PC-9 (cell line): Measurements from ENCODE around the gene ART1. TPM values are rescaled to one million over a fixed set of nuclear protein-coding genes. Genes with fewer than 3 reads are reported as not detected.

Experiments used
- BruUV-seq: library from RNA; stranded (reverse); fragments of 400-500 nt; replicated peaks from 2 replicates; lab custom pipeline; 2021; lab: Mats Ljungman, UMichigan
- CTCF ChIA-PET: fragments of 300-600 bp; sonication (Branson Sonifier 250); formaldehyde crosslinking; loops from one replicate; lab custom pipeline; 2022; ENCODE audit warnings: antibody characterized with exemption; lab: Charles Lee
- POLR2A ChIA-PET: fragments of 300-600 bp; sonication (Branson Sonifier 250); formaldehyde crosslinking; loops from one replicate; lab custom pipeline; 2022; ENCODE audit warnings: antibody characterized with exemption; ENCODE audit not compliant: unreplicated experiment; lab: Charles Lee
- DNase-seq, 2 experiments: peaks; one replicate each; pipeline versions ENCODE4 v3.0.0 to v3.0.0-alpha.2; 2015 to 2022; ENCODE audit warnings: mixed read lengths in 1 of 2
- H2AFZ ChIP-seq: fragments of 200-600 bp; sonication (generic); 2 replicates; pipeline ENCODE4 v1.8.1; 2017; ENCODE audit warnings: antibody characterized with exemption
- H3F3A ChIP-seq: fragments of 200-600 bp; sonication (generic); 2 replicates; pipeline ENCODE4 v1.8.1; 2017; ENCODE audit warnings: antibody characterized with exemption, mild to moderate bottlenecking, low read depth; ENCODE audit not compliant: insufficient read depth
- H3K27ac ChIP-seq: fragments of 200-600 bp; sonication (generic); 2 replicates; pipeline ENCODE4 v1.6.1; 2016; ENCODE audit warnings: mixed run types
- H3K27me3 ChIP-seq: fragments of 200-600 bp; sonication (generic); 2 replicates; pipeline ENCODE4 v1.6.1; 2016; ENCODE audit warnings: low read depth, mixed run types; ENCODE audit not compliant: insufficient read depth
- H3K36me3 ChIP-seq: fragments of 200-600 bp; sonication (generic); 2 replicates; pipeline ENCODE4 v1.6.1; 2016; ENCODE audit warnings: low read depth, mixed run types
- H3K4me1 ChIP-seq: fragments of 200-600 bp; sonication (generic); replicated peaks from 2 replicates; pipeline ENCODE4 v1.6.1; 2016; ENCODE audit warnings: mixed run types; ENCODE audit not compliant: insufficient read depth
- H3K4me2 ChIP-seq: fragments of 200-600 bp; sonication (generic); 2 replicates; pipeline ENCODE4 v1.6.1; 2017; ENCODE audit warnings: mixed run types
- H3K4me3 ChIP-seq: fragments of 200-600 bp; sonication (generic); 2 replicates; pipeline ENCODE4 v1.6.1; 2016; ENCODE audit warnings: mixed run types
- H3K79me2 ChIP-seq: fragments of 200-600 bp; sonication (generic); 2 replicates; pipeline ENCODE4 v1.6.1; 2017; ENCODE audit warnings: low read depth, mixed run types
- H3K9me2 ChIP-seq: fragments of 200-600 bp; sonication (generic); 2 replicates; pipeline ENCODE4 v1.8.1; 2017; ENCODE audit warnings: mild to moderate bottlenecking; ENCODE audit not compliant: insufficient read depth
- H3K9me3 ChIP-seq: fragments of 200-600 bp; sonication (generic); 2 replicates; pipeline ENCODE4 v1.8.1; 2016; ENCODE audit warnings: low read depth; ENCODE audit not compliant: insufficient read depth
- H4K20me1 ChIP-seq: fragments of 200-600 bp; sonication (generic); 2 replicates; pipeline ENCODE4 v1.8.1; 2017; ENCODE audit not compliant: insufficient read depth
- EZH2 ChIP-seq: fragments of 200-600 bp; sonication (generic); IDR thresholded peaks from 2 replicates; pipeline ENCODE4 v1.8.0; 2017; ENCODE audit warnings: antibody characterized with exemption, low read depth
- intact Hi-C: fragments of 100-400 bp; cut with micrococcal nuclease; formaldehyde crosslinking; loops from one replicate; pipeline ENCODE4 v1.10.0; 2022; ENCODE audit not compliant: unreplicated experiment
- total RNA-seq: library from RNA; stranded (reverse); gene quantifications from 2 replicates; pipeline ENCODE4 v1.2.3, GENCODE V29; 2021
- TF ChIP-seq, protein P1 (sequence below): fragments of 200-600 bp; sonication (generic); conservative IDR thresholded peaks from 2 replicates; pipeline ENCODE4 v1.6.1; 2017; ENCODE audit warnings: mixed run types, antibody characterized with exemption, mild to moderate bottlenecking, moderate library complexity

The ART1 gene
- total RNA-seq, 1 experiment from 2014 or later: not detected

DNA sequence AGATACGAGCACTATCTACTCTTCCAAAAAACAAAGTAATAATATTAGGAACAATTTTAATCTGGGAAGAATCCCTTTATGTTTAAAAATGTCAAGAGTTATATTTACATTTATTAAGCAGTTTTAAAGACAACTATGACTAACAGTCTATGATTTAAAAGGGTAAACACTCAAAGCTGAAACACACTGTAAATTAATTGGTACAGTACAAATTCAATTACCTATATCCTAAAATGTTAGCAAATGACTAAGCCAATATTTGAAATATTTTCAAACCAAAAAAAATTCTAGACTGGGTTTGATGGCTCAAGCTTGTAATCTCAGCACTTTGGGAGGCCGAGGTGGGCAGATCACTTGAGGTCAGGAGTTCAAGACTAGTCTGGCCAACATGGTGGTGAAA lies 62.2 kb downstream of the ART1 start:
- CTCF ChIA-PET: no interaction called here
- Histone ChIP-seq H3K36me3 (peaks cover 15% of the 10 kb centered on the region), H3K27ac (no peak overlapping the region), H4K20me1 (no peaks in the 10 kb centered on the region; the same call in 1 of the 2 replicates), H3K4me2 (no peak overlapping the region), H3K4me3 (no peak overlapping the region), H3K9me2 (no peaks in the 10 kb centered on the region), H2AFZ (no peak overlapping the region), H3K27me3 (no peaks in the 10 kb centered on the region), H3K4me1 (no peaks in the 10 kb centered on the region), H3K9me3 (no peaks in the 10 kb centered on the region), H3F3A (0 out of 2 replicates have a peak, but pooled peaks cover 3% of the 10 kb centered on the region), H3K79me2 (no peaks in the 10 kb centered on the region)
- no peak for TF ChIP-seq EZH2
- TF ChIP-seq, protein P1, sequence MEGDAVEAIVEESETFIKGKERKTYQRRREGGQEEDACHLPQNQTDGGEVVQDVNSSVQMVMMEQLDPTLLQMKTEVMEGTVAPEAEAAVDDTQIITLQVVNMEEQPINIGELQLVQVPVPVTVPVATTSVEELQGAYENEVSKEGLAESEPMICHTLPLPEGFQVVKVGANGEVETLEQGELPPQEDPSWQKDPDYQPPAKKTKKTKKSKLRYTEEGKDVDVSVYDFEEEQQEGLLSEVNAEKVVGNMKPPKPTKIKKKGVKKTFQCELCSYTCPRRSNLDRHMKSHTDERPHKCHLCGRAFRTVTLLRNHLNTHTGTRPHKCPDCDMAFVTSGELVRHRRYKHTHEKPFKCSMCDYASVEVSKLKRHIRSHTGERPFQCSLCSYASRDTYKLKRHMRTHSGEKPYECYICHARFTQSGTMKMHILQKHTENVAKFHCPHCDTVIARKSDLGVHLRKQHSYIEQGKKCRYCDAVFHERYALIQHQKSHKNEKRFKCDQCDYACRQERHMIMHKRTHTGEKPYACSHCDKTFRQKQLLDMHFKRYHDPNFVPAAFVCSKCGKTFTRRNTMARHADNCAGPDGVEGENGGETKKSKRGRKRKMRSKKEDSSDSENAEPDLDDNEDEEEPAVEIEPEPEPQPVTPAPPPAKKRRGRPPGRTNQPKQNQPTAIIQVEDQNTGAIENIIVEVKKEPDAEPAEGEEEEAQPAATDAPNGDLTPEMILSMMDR: no peak
- POLR2A ChIA-PET: no interaction called here
- intact Hi-C loops: no loop called here
- no TSS peak for BruUV-seq
- no peak for DNase-seq

DNA sequence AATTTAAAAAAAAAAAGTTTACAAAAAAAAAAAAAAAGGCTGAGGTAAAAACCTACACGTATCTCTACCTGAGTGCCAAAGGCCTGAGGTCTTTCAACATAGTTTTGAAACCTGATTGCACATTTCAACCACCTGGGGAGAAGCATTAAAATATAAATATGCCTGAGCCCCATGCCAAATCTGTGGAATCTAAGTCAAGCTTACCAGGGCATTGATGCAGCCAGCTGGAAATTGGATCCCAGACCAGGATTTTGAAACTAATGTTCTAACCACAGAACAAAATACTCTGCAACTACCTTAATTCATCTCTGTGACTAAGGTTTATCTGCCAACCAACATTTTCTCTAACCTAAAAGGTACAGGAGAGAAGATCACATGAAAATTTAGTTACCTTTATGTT lies 65.0 kb downstream of the ART1 start:
- intact Hi-C loops: no loop called here
- Histone ChIP-seq H3K4me2 (no peak overlapping the region), H3K4me3 (no peak overlapping the region), H3K27me3 (no peaks in the 10 kb centered on the region), H2AFZ (no peak overlapping the region), H3K36me3 (peaks cover 10% of the 10 kb centered on the region; the same call in 1 of the 2 replicates), H4K20me1 (no peaks in the 10 kb centered on the region; the same call in 1 of the 2 replicates), H3K9me2 (no peaks in the 10 kb centered on the region), H3F3A (no peaks in the 10 kb centered on the region; the same call in 1 of the 2 replicates), H3K4me1 (no peaks in the 10 kb centered on the region), H3K79me2 (no peaks in the 10 kb centered on the region), H3K27ac (no peak overlapping the region), H3K9me3 (no peaks in the 10 kb centered on the region)
- BruUV-seq: no TSS peak
- no peak for TF ChIP-seq EZH2
- TF ChIP-seq, protein P1: no peak
- CTCF ChIA-PET: no interaction called here
- POLR2A ChIA-PET: no interaction called here
- no peak for DNase-seq

DNA sequence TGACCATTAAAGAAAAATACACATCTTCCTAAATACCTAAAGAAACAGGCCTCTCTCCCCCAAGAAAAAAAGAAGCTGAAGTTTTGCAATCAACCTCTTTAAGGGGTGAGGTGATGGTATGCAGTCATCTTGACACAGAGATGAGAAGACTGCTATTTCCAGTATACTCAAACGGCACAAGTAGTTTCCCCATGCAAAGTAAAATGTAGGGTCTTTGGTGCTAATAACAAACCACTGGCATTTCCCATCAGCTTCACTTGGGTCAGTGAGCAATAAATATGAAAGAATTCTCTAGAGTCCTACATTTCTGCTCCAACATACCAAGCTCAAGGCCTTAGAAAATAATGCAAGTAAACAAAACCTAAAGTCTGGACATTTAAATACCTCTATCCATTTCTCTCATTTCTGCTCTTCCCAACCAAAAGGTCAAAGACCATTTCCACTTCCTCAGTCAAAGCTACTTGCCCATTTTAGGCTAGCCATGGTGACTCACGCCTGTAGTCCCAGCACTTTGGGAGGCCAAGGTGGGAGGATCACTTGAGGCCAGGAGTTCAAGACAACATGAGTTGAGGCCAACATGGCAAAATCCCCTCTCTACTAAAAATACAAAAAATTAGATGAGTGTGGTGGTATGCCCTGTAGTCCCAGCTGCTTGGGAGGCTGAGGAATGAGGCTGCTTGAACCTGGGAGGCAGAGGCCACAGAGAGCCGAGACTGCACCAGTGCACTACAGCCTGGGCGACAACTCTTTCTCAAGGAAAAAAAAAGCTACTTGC lies 65.7 kb downstream of the ART1 start:
- no peaks in the 10 kb centered on the region for H3K4me1 ChIP-seq
- H3K27me3 ChIP-seq: no peaks in the 10 kb centered on the region
- no peak overlapping the region for H2AFZ ChIP-seq
- H3K9me2 ChIP-seq: no peaks in the 10 kb centered on the region
- H3K27ac ChIP-seq: no peak overlapping the region
- no peaks in the 10 kb centered on the region for H3K9me3 ChIP-seq
- ChIA-PET POLR2A (no interaction called here), CTCF (no interaction called here)
- BruUV-seq: no TSS peak
- H4K20me1 ChIP-seq: no peaks in the 10 kb centered on the region; the same call in 1 of the 2 replicates
- H3F3A ChIP-seq: no peaks in the 10 kb centered on the region; the same call in 1 of the 2 replicates
- intact Hi-C loops: no loop called here
- no peak for DNase-seq
- peaks cover 10% of the 10 kb centered on the region; the same call in 1 of the 2 replicates for H3K36me3 ChIP-seq
- H3K4me2 ChIP-seq: no peak overlapping the region
- no peaks in the 10 kb centered on the region for H3K79me2 ChIP-seq
- TF ChIP-seq, protein P1: no peak
- TF ChIP-seq EZH2: no peak
- H3K4me3 ChIP-seq: no peak overlapping the region
